NCI-H1105 treated with DMSO at 0.1 percent for 48 hours (cell line): ENCODE results near the gene CTAGE4.
"Not testable (repeated sequence)": the region's sequence is repeated elsewhere in the genome, so short reads cannot be mapped to it uniquely, and the experiment has no call there.

Experiments used
- DNase-seq: peaks from one replicate; lab custom pipeline; 2025; lab: John Stamatoyannopoulos, UW

CTAGE4 gene

DNA sequence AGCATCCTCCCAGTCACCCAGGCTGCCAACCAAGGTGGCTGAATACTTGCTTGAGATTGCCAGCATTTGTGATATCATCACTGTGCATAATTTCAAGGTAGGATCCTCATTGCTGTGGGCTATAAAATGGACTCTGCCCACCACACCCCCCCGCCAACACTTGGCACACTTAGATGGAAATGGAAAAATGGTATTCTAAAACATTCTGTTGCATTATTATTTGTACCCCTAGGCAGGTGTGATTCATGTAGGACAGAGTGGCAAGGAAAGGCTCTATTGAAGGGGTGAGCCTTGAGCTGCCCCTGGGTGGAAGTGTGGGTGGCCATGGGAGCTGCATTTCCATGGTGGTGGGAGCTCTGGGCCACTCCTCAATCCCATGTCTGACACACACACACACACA is 35.3 kb downstream of the CTAGE4 start:
- DNase-seq = not testable (repeated sequence)

DNA sequence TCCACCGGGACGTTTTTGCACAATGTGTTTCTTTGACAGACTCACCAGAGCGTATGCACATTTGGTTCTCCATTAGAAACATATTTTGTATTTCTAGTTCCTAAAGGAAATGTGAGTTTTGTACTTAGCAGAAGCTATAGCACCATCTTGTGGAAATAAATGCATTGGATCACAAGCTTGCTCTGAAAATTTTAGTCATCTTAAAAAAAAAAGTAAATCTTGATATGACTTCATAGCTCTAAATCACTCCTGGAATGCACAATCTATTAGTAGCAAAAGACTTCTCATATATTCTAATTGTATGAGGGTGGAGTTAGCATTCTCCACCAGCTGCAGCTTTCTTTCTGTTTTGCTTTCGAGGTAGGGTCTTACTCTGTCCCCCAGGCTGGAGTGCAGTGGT is 35.9 kb downstream of the CTAGE4 start:
- not testable (repeated sequence) for DNase-seq

DNA sequence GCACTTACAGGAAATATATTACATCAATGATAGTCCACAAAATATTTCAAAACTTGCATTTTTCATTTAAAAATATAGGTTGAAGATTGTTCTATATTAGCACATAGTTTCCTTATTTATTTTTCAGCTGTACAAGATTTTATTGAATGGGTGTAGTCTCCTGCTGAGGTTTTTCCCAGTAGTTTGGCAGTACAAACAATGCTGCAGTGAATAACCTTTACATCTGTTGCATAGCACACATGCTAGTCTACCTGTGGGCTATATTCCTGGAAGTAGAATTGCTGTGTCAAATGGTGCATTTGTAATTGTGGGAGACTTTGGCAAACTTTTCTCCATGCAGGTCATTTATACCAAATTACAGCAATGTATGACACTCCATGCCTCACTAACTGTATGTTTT is 37.3 kb downstream of the CTAGE4 start:
- not testable (repeated sequence) for DNase-seq

DNA sequence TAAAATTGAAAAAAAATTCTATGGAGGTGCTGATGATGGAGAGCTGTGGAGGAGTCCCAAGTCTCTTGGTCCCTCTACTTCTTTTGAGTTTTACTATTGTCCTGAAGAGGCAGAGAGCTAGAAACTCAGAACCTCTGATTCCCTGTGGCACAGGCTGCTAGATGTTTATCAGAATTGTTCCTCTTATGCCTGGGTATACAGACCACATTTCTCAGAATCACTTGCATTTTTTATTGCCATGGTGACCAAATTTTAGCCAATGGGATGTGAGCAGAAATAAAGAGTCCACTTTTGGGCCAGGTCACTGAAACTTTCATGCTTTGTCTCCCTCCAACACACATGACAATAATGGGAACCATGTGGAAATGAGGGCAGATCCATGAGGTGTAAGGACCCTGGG is 40.4 kb downstream of the CTAGE4 start:
- not testable (repeated sequence) for DNase-seq

DNA sequence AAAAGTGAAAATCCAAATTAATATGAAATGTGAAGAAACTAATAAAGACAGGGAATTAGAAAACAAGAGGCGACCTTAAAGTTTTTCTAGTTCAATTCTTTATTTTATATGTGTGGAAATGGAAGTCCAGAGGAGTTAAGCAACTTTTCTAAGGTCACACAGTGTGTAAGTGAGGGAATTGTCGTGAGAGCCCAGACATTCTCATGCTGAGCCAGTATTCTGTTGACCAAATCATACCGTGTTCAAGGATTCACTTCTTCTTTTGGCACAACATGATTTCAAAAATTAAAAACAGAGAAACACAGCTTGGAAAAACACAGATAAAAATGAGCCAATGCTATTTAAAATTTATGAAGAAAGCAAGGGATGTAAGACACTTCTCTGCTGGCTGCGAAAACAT is 43.6 kb downstream of the CTAGE4 start:
- DNase-seq = not testable (repeated sequence)

DNA sequence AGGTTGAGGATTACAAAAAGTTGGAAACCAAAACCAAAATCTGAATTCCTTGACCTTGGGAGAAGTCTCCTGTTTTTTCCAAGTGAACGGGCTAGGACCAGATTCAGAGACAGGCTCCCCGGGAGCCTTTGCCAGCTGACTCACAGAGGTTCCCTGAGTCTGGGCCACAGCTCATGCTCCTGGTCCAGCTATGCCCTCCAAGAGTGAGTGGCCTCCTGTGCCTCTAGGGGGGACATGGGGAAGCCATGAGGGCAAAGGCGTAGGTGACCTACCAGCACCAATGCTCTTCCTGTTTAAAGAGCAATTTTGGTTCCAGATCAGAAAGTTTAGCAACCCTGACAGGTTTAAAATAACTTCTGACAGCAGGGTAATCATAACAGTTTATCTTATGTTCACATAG is 45.5 kb downstream of the CTAGE4 start:
- DNase-seq = not testable (repeated sequence)

DNA sequence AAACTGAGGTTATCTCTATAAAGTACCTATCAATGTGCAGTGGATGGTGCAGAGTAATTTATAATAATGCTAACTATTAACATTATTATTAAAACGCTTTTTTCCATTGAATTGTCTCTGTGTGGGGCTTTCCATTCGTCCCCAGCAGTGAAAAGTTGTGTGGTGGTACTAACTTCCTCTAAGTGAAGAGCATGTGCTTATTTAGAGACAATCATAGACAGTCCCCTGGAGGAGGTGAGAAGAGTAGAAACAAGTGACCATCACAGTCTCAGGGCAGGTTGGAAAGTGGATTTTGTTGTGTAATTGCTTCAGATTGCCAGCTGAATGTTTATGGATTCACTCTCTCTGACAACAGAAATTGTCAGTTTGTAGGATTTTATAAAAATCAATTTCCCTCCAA is 47.8 kb downstream of the CTAGE4 start:
- DNase-seq = not testable (repeated sequence)

DNA sequence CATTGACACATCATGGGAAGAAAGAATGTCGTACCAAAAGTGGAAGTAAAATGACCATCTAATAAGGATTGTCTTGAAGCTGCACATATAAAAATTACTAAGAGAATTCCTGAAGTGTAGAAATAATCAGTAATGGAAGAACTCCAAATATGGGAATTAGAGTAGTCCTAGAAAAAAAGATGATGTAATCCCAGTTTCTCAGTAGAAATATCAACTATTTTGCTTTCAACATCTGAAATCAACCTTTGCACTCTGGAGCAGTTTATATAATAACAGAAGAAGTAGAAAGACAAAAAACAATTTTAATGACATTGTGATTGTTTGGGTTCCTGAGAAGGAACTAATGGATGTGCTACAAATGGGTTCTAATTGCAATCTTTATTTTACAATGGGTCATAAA is 49.8 kb downstream of the CTAGE4 start:
- DNase-seq = not testable (repeated sequence)
